ENCODE measurements around the gene CNBP.

The CNBP gene

DNA sequence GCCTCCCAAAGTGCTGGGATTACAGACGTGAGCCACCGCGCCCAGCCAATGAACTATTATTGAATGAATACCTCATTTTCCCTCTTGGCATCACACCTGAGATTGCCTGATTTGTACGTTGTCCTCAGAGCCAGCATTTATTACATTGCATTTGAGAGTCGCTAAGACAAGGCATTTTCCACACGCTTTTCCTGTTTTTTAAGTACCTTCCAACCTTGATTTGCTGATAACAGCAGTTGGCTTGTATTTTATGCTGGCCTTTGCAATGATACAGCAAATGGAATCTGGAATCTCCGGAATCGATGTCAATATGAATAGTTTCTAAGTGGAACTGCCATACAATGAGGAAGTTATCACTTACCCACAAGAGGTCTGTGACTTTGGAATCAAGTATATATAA is 15.7 kb upstream of the CNBP start:
- Histone ChIP-seq H4K20me1 (ENCODE audit: insufficient read depth, low read length) (no peaks in the 10 kb centered on the region), H2AFZ (ENCODE audit: low read length) (no peak overlapping the region), H3K4me1 (ENCODE audit: insufficient read depth, low read length, severe bottlenecking) (peaks cover 7% of the 10 kb centered on the region), H3K9me3 (ENCODE audit: low read length) (no peaks in the 10 kb centered on the region), H3K27me3 (ENCODE audit: insufficient read depth, low read length) (no peaks in the 10 kb centered on the region), H3K4me2 (ENCODE audit: low read length) (no peak overlapping the region), H3K9ac (ENCODE audit: low read length) (no peak overlapping the region), H3K9me2 (ENCODE audit: low read depth, low read length) (no peaks in the 10 kb centered on the region), H3K79me2 (ENCODE audit: insufficient read depth, low read length) (no peaks in the 10 kb centered on the region), H3K4me3 (ENCODE audit: low read depth, low read length, poor library complexity, severe bottlenecking) (no peak overlapping the region), H3K27ac (ENCODE audit: low read depth, low read length, poor library complexity, severe bottlenecking) (no peak overlapping the region), H3F3A (ENCODE audit: insufficient read depth, low read length) (no peaks in the 10 kb centered on the region), H3K36me3 (ENCODE audit: insufficient read depth, low read length) (no peaks in the 10 kb centered on the region; the same call in 1 of the 2 replicates)
- no peak for TF ChIP-seq EZH2 (IDR thresholded peaks at IDR 0.05; ENCODE audit: borderline replicate concordance, low read length)
- no peak for TF ChIP-seq CTCF (IDR thresholded peaks at IDR 0.05; ENCODE audit: low read length)

GRCh38 chr3:129197321-129197720 is 13.6 kb upstream of the CNBP start:
- no peaks in the 10 kb centered on the region for H3K27me3 ChIP-seq (ENCODE audit: insufficient read depth, low read length)
- no peak overlapping the region for H2AFZ ChIP-seq (ENCODE audit: low read length)
- TF ChIP-seq EZH2 (IDR thresholded peaks at IDR 0.05; ENCODE audit: borderline replicate concordance, low read length) (no peak), CTCF (IDR thresholded peaks at IDR 0.05; ENCODE audit: low read length) (no peak)
- peaks cover 7% of the 10 kb centered on the region for H3K4me1 ChIP-seq (ENCODE audit: insufficient read depth, low read length, severe bottlenecking)
- H3K9me2 ChIP-seq (ENCODE audit: low read depth, low read length): no peaks in the 10 kb centered on the region
- no peaks in the 10 kb centered on the region for H3F3A ChIP-seq (ENCODE audit: insufficient read depth, low read length)
- H3K36me3 ChIP-seq (ENCODE audit: insufficient read depth, low read length): no peaks in the 10 kb centered on the region; the same call in 1 of the 2 replicates
- no peak overlapping the region for H3K27ac ChIP-seq (ENCODE audit: low read depth, low read length, poor library complexity, severe bottlenecking)
- no peak overlapping the region for H3K9ac ChIP-seq (ENCODE audit: low read length)
- H3K9me3 ChIP-seq (ENCODE audit: low read length): no peaks in the 10 kb centered on the region
- no peak overlapping the region for H3K4me3 ChIP-seq (ENCODE audit: low read depth, low read length, poor library complexity, severe bottlenecking)
- no peak overlapping the region for H3K4me2 ChIP-seq (ENCODE audit: low read length)
- H4K20me1 ChIP-seq (ENCODE audit: insufficient read depth, low read length): no peaks in the 10 kb centered on the region
- no peaks in the 10 kb centered on the region for H3K79me2 ChIP-seq (ENCODE audit: insufficient read depth, low read length)

GRCh38 chr3:129196601-129197000 is 12.9 kb upstream of the CNBP start:
- Histone ChIP-seq H3K4me2 (ENCODE audit: low read length) (no peak overlapping the region), H3K79me2 (ENCODE audit: insufficient read depth, low read length) (no peaks in the 10 kb centered on the region), H3K27ac (ENCODE audit: low read depth, low read length, poor library complexity, severe bottlenecking) (no peak overlapping the region), H3K9me2 (ENCODE audit: low read depth, low read length) (no peaks in the 10 kb centered on the region), H3K9me3 (ENCODE audit: low read length) (no peaks in the 10 kb centered on the region), H3K36me3 (ENCODE audit: insufficient read depth, low read length) (no peaks in the 10 kb centered on the region; the same call in 1 of the 2 replicates), H3F3A (ENCODE audit: insufficient read depth, low read length) (no peaks in the 10 kb centered on the region), H3K27me3 (ENCODE audit: insufficient read depth, low read length) (no peaks in the 10 kb centered on the region), H3K4me1 (ENCODE audit: insufficient read depth, low read length, severe bottlenecking) (peaks cover 7% of the 10 kb centered on the region), H3K9ac (ENCODE audit: low read length) (no peak overlapping the region), H2AFZ (ENCODE audit: low read length) (no peak overlapping the region), H3K4me3 (ENCODE audit: low read depth, low read length, poor library complexity, severe bottlenecking) (no peak overlapping the region), H4K20me1 (ENCODE audit: insufficient read depth, low read length) (no peaks in the 10 kb centered on the region)
- TF ChIP-seq CTCF (IDR thresholded peaks at IDR 0.05; ENCODE audit: low read length) (no peak), EZH2 (IDR thresholded peaks at IDR 0.05; ENCODE audit: borderline replicate concordance, low read length) (no peak)
